Activated CD4-positive, alpha-beta T cell treated with anti-CD3 and anti-CD28 coated beads, Interleukin-2, amount 50 U/mL, for 16 hours (primary cell): Measurements from ENCODE around the gene RBM17.
A peak's percentile ranks its signal among the peaks of the same experiment; 100 is the strongest.
"Not testable (repeated sequence)": the region's sequence is repeated elsewhere in the genome, so short reads cannot be mapped to it uniquely, and the experiment has no call there.

ENCODE experiments used
- DNase-seq: peaks from one replicate; pipeline ENCODE4 v3.0.0-alpha.2; 2020

RBM17 gene

DNA sequence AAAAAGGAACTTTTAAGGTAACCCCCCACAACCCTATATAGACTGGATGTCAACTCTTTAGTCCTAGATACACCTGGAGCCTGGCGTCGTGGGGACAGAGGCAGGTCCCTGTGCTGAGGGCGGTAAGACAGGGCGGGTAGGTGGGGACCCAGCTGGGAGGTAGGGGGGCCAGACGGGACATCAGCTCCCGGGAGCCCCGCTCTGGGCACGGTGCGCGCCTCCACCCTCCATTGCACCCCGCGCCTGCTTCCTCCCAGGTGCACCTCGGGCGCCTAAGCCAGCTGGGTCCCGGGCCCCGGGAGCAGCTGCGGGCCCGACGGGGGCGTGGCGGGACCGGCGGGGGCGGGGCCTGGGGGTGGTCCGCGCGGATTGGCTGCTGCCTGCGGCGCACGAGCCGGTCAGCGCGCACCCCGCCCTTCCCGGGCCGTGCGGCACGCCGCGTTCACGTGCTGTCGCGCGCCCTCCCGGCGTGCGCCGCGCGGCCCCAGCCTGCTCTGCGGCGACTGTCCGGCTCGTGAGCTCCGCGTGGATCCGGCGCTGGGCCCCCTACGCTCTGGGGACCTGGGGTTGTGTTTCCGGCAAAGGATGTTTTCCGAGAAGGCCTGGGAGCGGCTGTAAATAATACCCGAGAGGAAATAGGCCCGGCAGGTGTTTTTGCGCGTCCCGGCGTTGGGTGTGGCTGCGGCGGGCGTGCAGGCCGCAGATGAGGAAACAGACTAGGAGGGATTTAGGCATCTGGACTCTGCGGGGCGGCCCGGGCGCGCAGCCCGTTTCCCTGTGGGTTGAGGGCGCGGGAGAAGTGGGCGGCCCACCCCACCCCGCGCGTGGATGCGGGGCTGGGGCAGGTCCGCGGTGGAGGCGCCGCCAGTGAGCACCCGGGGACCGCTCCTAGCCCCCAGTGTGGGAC is 74.8 kb downstream of the RBM17 start:
- DNase-seq, result peak; percentile 93

DNA sequence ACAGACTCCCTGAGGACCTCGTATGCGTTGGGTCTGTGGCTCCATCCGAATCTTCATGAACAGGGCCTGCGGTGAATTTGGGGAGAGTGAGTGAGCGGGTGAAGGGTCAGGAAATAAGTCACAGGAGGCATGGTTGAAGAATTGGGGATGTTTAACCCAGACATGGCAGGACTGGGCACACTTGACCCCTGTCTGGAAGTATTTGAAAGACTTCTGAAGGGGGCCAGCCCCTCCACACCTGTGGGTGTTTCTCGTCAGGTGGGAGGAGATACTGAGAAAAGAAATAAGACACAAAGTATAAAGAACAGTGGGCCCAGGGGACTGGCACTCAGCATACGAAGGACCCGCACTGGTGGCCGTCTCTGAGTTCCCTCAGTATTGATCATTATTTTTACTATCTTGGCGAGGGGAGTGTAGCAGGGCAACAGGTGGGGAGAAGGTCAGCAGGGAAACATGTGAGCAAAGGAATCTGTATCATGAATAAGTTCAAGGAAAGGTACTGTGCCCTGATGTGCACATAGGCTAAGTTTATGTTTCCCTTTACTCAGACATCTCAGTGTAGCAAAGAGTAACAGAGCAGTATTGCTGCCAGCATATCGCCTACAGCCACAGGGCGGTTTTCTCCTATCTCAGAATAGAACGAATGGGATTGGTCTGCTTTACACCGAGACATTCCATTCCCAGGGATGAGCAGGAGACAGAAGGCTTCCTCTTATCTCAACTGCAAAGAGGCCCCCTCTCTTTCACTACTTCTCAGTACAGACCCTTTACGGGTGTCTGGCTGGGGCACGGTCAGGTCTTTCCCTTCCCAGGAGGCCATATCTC is 75.6 kb downstream of the RBM17 start:
- no peak for DNase-seq

DNA sequence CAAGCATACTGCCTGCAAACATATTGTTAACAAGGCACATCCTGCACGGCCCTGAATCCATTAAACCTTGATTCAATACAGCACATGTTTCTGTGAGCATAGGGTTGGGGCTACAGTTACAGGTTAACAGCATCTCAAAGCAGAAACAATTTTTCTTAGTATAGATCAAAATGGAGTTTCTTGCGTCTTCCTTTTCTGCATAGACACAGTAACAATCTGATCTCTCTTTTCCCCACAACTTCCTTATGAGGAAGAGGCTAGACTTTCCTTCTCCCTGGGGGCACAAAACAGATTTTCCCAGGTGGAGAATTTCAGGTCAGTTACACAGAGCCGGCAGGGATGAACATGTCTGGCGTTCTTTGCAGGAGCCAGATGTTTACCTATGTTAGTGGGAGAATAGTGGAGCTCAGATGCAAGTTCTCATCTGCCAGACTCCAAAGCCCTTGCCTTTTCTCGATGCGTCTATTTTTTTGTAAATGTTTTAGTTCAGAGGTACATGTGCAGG is 76.4 kb downstream of the RBM17 start:
- no peak for DNase-seq

DNA sequence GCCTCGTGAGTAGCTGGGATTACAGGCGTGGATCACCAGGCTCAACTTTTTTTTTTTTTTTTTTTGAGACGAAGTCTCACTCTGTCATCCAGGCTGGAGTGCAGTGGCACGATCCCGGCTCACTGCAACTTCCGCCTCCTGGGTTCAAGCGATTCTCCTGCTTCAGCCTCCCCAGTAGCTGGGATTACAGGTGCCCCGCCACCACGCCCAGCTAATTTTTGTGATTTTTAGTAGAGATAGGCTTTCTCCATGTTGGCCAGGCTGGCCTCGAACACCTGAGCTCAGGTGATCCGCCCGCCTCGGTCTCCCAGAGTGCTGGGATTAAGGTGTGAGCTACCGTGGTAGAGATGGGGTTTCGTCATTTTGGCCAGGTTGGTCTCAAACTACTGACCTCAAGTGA is 77.1 kb downstream of the RBM17 start:
- DNase-seq, result not testable (repeated sequence)
